ENCODE results near the gene SLC13A3.

SLC13A3 gene

GRCh38 chr20:46563860-46564221 is 87.4 kb downstream of the SLC13A3 start:
- Histone ChIP-seq H3K27ac (ENCODE audit: low read depth, low read length) (no peak overlapping the region), H3K4me2 (ENCODE audit: low read length) (no peak overlapping the region), H3K27me3 (ENCODE audit: control insufficient read depth, low read length) (peaks cover 3% of the 10 kb centered on the region; the same call in 1 of the 2 replicates), H3K9me3 (ENCODE audit: control insufficient read depth, insufficient read depth, low read length) (no peaks in the 10 kb centered on the region), H3K36me3 (ENCODE audit: control insufficient read depth, low read length) (no peaks in the 10 kb centered on the region), H3F3A (ENCODE audit: control insufficient read depth, insufficient read depth) (no peaks in the 10 kb centered on the region), H3K9me2 (replicated peaks; ENCODE audit: control insufficient read depth, low read length) (no peaks in the 10 kb centered on the region), H3K79me2 (ENCODE audit: control insufficient read depth, low read length) (no peaks in the 10 kb centered on the region), H3K4me1 (ENCODE audit: control insufficient read depth, low read length) (peaks cover 4% of the 10 kb centered on the region; the same call in 1 of the 2 replicates), H3K4me3 (ENCODE audit: low read length) (no peak overlapping the region), H4K20me1 (ENCODE audit: control insufficient read depth, insufficient read depth, low read depth, low read length) (no peaks in the 10 kb centered on the region)
- TF ChIP-seq EZH2phosphoT487 (IDR thresholded peaks at IDR 0.05; ENCODE audit: borderline replicate concordance, low read length), result no peak

- H3K4me1 ChIP-seq (ENCODE audit: control insufficient read depth, low read length), result peaks cover 4% of the 10 kb centered on the region; the same call in 1 of the 2 replicates
- no peaks in the 10 kb centered on the region for H3K36me3 ChIP-seq (ENCODE audit: control insufficient read depth, low read length)
- H3K4me2 ChIP-seq (ENCODE audit: low read length), result no peak overlapping the region
- TF ChIP-seq EZH2phosphoT487 (IDR thresholded peaks at IDR 0.05; ENCODE audit: borderline replicate concordance, low read length) (no peak), CTCF (IDR thresholded peaks at IDR 0.05; ENCODE audit: low read depth, low read length, poor library complexity, severe bottlenecking) (no peak)
- H3F3A ChIP-seq (ENCODE audit: control insufficient read depth, insufficient read depth), result no peaks in the 10 kb centered on the region
- no peak overlapping the region for H3K27ac ChIP-seq (ENCODE audit: low read depth, low read length)
- no peak overlapping the region for H3K4me3 ChIP-seq (ENCODE audit: low read length)
- H3K79me2 ChIP-seq (ENCODE audit: control insufficient read depth, low read length), result no peaks in the 10 kb centered on the region
- H3K9me2 ChIP-seq (replicated peaks; ENCODE audit: control insufficient read depth, low read length), result no peaks in the 10 kb centered on the region
- H3K27me3 ChIP-seq (ENCODE audit: control insufficient read depth, low read length), result peaks cover 3% of the 10 kb centered on the region; the same call in 1 of the 2 replicates
- no peaks in the 10 kb centered on the region for H4K20me1 ChIP-seq (ENCODE audit: control insufficient read depth, insufficient read depth, low read depth, low read length)
- H3K9me3 ChIP-seq (ENCODE audit: control insufficient read depth, insufficient read depth, low read length), result no peaks in the 10 kb centered on the region
These were observed 87.9 kb downstream of the SLC13A3 start for GRCh38 chr20:46563170-46563859.

GRCh38 chr20:46562373-46563169 is 88.7 kb downstream of the SLC13A3 start:
- Histone ChIP-seq H3K27ac (ENCODE audit: low read depth, low read length) (no peak overlapping the region), H3K36me3 (ENCODE audit: control insufficient read depth, low read length) (no peaks in the 10 kb centered on the region), H3K79me2 (ENCODE audit: control insufficient read depth, low read length) (no peaks in the 10 kb centered on the region), H3K4me1 (ENCODE audit: control insufficient read depth, low read length) (peaks cover 4% of the 10 kb centered on the region; the same call in 1 of the 2 replicates), H3K9me3 (ENCODE audit: control insufficient read depth, insufficient read depth, low read length) (no peaks in the 10 kb centered on the region), H3K9me2 (replicated peaks; ENCODE audit: control insufficient read depth, low read length) (no peaks in the 10 kb centered on the region), H3K4me3 (ENCODE audit: low read length) (no peak overlapping the region), H3K27me3 (ENCODE audit: control insufficient read depth, low read length) (peaks cover 5% of the 10 kb centered on the region), H4K20me1 (ENCODE audit: control insufficient read depth, insufficient read depth, low read depth, low read length) (no peaks in the 10 kb centered on the region), H3F3A (ENCODE audit: control insufficient read depth, insufficient read depth) (no peaks in the 10 kb centered on the region), H3K4me2 (ENCODE audit: low read length) (peak overlapping the region; percentile 37)
- TF ChIP-seq EZH2phosphoT487 (IDR thresholded peaks at IDR 0.05; ENCODE audit: borderline replicate concordance, low read length) (no peak), CTCF (IDR thresholded peaks at IDR 0.05; ENCODE audit: low read depth, low read length, poor library complexity, severe bottlenecking) (peak; percentile 89)

- Histone ChIP-seq H3F3A (ENCODE audit: control insufficient read depth, insufficient read depth) (no peaks in the 10 kb centered on the region), H3K9me3 (ENCODE audit: control insufficient read depth, insufficient read depth, low read length) (no peaks in the 10 kb centered on the region), H3K27me3 (ENCODE audit: control insufficient read depth, low read length) (peaks cover 7% of the 10 kb centered on the region), H3K4me3 (ENCODE audit: low read length) (no peak overlapping the region), H3K79me2 (ENCODE audit: control insufficient read depth, low read length) (no peaks in the 10 kb centered on the region), H3K4me2 (ENCODE audit: low read length) (peak overlapping the region; percentile 37), H3K4me1 (ENCODE audit: control insufficient read depth, low read length) (peaks cover 4% of the 10 kb centered on the region; the same call in 1 of the 2 replicates), H3K36me3 (ENCODE audit: control insufficient read depth, low read length) (no peaks in the 10 kb centered on the region), H3K9me2 (replicated peaks; ENCODE audit: control insufficient read depth, low read length) (no peaks in the 10 kb centered on the region), H4K20me1 (ENCODE audit: control insufficient read depth, insufficient read depth, low read depth, low read length) (no peaks in the 10 kb centered on the region), H3K27ac (ENCODE audit: low read depth, low read length) (no peak overlapping the region)
- no peak for TF ChIP-seq EZH2phosphoT487 (IDR thresholded peaks at IDR 0.05; ENCODE audit: borderline replicate concordance, low read length)
These were observed 89.3 kb downstream of the SLC13A3 start for GRCh38 chr20:46562009-46562372.

Measured in DOHH2 (cell line).